ENCODE measurements around the gene LRRC8E. TPM values are rescaled to one million over a fixed set of nuclear protein-coding genes. Genes with fewer than 3 reads are reported as not detected.

The LRRC8E gene
- total RNA-seq, 1 experiment from 2014 or later = 3.0 TPM

DNA sequence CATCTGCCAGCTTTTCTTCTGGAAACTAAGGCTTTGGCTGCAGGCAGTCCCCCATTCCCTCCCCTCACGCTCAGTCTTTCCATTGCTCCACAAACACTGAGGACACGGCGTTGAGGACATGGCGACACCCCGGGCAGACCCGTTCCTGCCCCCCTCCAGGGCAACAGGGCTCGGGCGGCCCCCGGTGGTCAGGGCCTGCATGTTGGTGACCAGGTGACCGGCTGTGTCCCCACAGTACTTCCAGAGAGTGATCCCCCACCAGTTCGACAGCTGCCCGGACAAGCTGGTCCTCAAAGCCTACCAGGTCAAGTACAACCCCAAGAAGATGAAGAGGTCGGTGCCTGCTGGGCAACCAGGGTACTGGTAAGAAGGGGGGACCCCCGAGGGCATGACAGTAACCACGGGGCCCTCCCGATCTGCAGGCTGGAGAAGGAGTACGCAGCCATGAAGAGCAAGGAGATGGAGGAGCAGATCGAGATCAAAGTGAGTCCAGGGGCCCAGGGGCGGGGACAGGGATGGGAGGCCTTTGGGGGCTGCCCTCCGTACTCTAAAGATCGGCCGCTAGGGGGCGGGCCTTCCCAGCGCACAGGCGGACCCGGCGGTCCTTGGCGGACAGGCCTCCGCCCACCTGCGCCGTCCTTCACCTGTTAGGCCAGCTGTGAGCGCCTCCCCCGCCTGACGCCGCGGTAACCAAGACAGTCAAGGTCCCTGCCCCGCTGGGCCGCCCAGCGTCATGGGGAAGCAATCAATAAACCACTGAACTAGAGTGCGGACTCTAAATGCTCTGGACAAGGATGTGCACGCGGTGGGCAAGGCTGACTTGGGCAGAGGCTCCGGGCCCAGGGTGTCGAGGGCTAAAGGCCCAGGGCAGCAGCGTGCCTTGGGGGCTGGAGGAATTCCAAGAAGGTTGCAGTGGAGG is 35.2 kb upstream of the LRRC8E start (continued):
- TF ChIP-seq FOXP1 (CRISPR knock-in tag; IDR thresholded peaks at IDR 0.05; ENCODE audit: borderline replicate concordance) (peak; percentile 72; the same call in 1 of the 2 replicates), ZNF121 (CRISPR knock-in tag; IDR thresholded peaks at IDR 0.05) (no peak)
- TF ChIP-seq, protein P1, sequence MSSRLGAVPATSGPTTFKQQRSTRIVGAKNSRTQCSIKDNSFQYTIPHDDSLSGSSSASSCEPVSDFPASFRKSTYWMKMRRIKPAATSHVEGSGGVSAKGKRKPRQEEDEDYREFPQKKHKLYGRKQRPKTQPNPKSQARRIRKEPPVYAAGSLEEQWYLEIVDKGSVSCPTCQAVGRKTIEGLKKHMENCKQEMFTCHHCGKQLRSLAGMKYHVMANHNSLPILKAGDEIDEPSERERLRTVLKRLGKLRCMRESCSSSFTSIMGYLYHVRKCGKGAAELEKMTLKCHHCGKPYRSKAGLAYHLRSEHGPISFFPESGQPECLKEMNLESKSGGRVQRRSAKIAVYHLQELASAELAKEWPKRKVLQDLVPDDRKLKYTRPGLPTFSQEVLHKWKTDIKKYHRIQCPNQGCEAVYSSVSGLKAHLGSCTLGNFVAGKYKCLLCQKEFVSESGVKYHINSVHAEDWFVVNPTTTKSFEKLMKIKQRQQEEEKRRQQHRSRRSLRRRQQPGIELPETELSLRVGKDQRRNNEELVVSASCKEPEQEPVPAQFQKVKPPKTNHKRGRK (CRISPR knock-in tag; IDR thresholded peaks at IDR 0.05; ENCODE audit: borderline replicate concordance) = no peak

DNA sequence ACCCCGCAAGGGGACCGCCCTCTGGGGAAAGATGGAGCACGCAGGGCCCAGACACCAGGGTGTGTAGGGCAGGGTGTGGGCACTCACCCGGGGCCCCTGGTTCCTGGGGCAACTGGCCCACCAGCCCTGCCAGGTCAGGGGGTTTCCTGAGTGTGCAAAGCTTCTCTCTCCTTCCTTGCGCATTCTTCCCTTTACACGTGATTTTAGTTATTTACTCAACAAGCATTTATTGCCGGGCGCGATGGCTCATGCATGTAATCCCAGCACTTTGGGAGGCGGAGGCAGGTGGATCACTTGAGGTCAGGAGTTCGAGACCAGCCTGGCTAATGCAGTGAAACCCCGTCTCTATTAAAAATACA is 34.6 kb upstream of the LRRC8E start:
- Mint-ChIP-seq H3K9me3 (no peaks in the 10 kb centered on the region), H3K27ac (no peak overlapping the region), H3K4me1 (peaks cover 8% of the 10 kb centered on the region; the same call in 1 of the 2 replicates), H3K36me3 (no peaks in the 10 kb centered on the region), H3K4me3 (peak overlapping the region; percentile 51), H3K27me3 (ENCODE audit: low read depth) (peaks cover 37% of the 10 kb centered on the region)
- TF ChIP-seq, protein P2, sequence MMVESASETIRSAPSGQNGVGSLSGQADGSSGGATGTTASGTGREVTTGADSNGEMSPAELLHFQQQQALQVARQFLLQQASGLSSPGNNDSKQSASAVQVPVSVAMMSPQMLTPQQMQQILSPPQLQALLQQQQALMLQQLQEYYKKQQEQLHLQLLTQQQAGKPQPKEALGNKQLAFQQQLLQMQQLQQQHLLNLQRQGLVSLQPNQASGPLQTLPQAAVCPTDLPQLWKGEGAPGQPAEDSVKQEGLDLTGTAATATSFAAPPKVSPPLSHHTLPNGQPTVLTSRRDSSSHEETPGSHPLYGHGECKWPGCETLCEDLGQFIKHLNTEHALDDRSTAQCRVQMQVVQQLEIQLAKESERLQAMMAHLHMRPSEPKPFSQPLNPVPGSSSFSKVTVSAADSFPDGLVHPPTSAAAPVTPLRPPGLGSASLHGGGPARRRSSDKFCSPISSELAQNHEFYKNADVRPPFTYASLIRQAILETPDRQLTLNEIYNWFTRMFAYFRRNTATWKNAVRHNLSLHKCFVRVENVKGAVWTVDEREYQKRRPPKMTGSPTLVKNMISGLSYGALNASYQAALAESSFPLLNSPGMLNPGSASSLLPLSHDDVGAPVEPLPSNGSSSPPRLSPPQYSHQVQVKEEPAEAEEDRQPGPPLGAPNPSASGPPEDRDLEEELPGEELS (CRISPR knock-in tag; IDR thresholded peaks at IDR 0.05) = no peak
- TF ChIP-seq, protein P3, sequence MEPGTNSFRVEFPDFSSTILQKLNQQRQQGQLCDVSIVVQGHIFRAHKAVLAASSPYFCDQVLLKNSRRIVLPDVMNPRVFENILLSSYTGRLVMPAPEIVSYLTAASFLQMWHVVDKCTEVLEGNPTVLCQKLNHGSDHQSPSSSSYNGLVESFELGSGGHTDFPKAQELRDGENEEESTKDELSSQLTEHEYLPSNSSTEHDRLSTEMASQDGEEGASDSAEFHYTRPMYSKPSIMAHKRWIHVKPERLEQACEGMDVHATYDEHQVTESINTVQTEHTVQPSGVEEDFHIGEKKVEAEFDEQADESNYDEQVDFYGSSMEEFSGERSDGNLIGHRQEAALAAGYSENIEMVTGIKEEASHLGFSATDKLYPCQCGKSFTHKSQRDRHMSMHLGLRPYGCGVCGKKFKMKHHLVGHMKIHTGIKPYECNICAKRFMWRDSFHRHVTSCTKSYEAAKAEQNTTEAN (CRISPR knock-in tag; IDR thresholded peaks at IDR 0.05) = 0 out of 2 replicates have a peak, but pooled peaks have one; percentile 38
- no peak for ATAC-seq
- ChIA-PET POLR2A (interaction anchor here (0.6 to 0.7 kb wide), 2 partner anchors 20 to 50 kb away, joined by 3 to 5 read pairs; partner anchors contain the start of genes MAP2K7 and PRR36), CTCF (interaction anchor here (0.5 to 3.3 kb wide), 26 partner anchors 9 to 215 kb away, joined by 3 to 53 read pairs (median 5); partner anchors contain the start of genes LRRC8E, SNAPC2, TIMM44 and TRAPPC5)
- DNase-seq (ENCODE audit: low spot score) = no peak

DNA sequence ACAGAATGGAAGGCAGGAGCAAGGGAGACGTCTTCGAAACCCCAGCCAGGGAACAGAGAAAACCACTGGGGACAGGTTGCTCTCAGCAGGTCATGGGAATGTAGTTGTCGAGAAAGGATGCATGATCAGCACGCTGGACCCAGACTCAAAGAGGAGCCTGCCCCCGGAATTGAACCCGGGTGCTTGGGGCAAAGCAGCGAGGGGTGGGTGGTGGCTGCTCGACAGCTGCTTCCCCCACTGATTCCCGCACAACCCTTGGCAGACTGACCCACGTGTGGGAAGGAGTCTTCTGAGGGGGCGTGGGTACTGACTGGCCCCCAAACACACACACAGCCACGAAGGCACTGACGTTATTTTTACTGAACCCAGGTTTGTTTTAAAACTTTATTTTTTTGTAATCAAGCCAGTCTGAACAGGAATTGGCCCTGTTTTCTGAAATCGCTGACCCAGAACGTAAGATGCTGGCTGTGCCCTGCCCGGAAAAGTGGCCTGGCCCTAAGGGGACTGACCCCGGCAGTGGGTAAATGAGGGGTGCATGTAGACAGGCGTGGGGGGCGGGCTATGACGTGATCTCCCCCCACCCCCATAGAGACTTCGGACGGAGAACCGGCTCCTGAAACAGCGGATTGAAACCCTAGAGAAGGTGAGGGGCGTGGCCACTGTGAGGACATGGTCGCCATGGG is 32.7 kb upstream of the LRRC8E start:
- ATAC-seq = no peak
- ChIA-PET CTCF (no interaction called here), POLR2A (no interaction called here)
- no peak for DNase-seq (ENCODE audit: low spot score)
- H3K9me3 Mint-ChIP-seq = no peaks in the 10 kb centered on the region
- H3K4me3 Mint-ChIP-seq = no peak overlapping the region
- no peak overlapping the region for H3K27ac Mint-ChIP-seq
- peaks cover 51% of the 10 kb centered on the region for H3K27me3 Mint-ChIP-seq (ENCODE audit: low read depth)
- TF ChIP-seq, protein P4, sequence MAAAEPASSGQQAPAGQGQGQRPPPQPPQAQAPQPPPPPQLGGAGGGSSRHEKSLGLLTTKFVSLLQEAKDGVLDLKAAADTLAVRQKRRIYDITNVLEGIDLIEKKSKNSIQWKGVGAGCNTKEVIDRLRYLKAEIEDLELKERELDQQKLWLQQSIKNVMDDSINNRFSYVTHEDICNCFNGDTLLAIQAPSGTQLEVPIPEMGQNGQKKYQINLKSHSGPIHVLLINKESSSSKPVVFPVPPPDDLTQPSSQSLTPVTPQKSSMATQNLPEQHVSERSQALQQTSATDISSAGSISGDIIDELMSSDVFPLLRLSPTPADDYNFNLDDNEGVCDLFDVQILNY (CRISPR knock-in tag; IDR thresholded peaks at IDR 0.05) = no peak
- H3K36me3 Mint-ChIP-seq = no peaks in the 10 kb centered on the region
- peaks cover 8% of the 10 kb centered on the region for H3K4me1 Mint-ChIP-seq

DNA sequence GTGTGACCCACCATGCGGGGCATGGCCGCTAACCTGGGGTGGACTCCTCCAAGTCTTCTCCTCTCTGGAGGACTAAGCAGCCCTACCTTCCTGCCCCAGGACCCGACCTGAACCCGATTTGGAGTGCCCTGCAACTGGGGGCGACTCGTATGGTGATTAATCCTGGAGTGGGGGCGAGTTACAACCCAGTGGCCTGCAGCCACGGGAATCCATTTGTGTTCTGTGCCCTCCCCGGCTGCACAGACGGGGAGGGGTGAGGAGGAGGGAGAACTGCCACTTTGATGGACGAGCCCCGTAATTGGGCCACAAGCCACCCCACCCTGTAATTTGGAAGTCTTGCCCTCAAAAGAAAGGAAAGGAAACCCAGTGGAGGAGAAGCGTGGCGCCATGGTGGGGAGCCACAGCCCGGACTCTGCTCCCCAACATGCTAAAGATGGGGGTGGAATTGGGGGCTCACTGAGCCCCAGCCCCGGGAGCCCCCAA is 32.2 kb upstream of the LRRC8E start:
- H3K4me3 Mint-ChIP-seq = no peak overlapping the region
- POLR2A ChIA-PET = no interaction called here
- no peaks in the 10 kb centered on the region for H3K36me3 Mint-ChIP-seq
- H3K4me1 Mint-ChIP-seq = peaks cover 12% of the 10 kb centered on the region
- no peaks in the 10 kb centered on the region for H3K9me3 Mint-ChIP-seq
- H3K27me3 Mint-ChIP-seq (ENCODE audit: low read depth) = peaks cover 57% of the 10 kb centered on the region
- no peak for ATAC-seq
- CTCF ChIA-PET = interaction anchor here (0.6 to 3.1 kb wide), 4 partner anchors 13 to 662 kb away, joined by 3 to 65 read pairs (median 17); no protein-coding TSS in a partner anchor
- no peak for DNase-seq (ENCODE audit: low spot score)
- H3K27ac Mint-ChIP-seq = no peak overlapping the region
- TF ChIP-seq TEAD4 (CRISPR knock-in tag; IDR thresholded peaks at IDR 0.05) (no peak), ZNF317 (CRISPR knock-in tag; IDR thresholded peaks at IDR 0.05; ENCODE audit: borderline replicate concordance, low read depth) (no peak), NFE2L1 (CRISPR knock-in tag; IDR thresholded peaks at IDR 0.05) (no peak)
- TF ChIP-seq, protein P5, sequence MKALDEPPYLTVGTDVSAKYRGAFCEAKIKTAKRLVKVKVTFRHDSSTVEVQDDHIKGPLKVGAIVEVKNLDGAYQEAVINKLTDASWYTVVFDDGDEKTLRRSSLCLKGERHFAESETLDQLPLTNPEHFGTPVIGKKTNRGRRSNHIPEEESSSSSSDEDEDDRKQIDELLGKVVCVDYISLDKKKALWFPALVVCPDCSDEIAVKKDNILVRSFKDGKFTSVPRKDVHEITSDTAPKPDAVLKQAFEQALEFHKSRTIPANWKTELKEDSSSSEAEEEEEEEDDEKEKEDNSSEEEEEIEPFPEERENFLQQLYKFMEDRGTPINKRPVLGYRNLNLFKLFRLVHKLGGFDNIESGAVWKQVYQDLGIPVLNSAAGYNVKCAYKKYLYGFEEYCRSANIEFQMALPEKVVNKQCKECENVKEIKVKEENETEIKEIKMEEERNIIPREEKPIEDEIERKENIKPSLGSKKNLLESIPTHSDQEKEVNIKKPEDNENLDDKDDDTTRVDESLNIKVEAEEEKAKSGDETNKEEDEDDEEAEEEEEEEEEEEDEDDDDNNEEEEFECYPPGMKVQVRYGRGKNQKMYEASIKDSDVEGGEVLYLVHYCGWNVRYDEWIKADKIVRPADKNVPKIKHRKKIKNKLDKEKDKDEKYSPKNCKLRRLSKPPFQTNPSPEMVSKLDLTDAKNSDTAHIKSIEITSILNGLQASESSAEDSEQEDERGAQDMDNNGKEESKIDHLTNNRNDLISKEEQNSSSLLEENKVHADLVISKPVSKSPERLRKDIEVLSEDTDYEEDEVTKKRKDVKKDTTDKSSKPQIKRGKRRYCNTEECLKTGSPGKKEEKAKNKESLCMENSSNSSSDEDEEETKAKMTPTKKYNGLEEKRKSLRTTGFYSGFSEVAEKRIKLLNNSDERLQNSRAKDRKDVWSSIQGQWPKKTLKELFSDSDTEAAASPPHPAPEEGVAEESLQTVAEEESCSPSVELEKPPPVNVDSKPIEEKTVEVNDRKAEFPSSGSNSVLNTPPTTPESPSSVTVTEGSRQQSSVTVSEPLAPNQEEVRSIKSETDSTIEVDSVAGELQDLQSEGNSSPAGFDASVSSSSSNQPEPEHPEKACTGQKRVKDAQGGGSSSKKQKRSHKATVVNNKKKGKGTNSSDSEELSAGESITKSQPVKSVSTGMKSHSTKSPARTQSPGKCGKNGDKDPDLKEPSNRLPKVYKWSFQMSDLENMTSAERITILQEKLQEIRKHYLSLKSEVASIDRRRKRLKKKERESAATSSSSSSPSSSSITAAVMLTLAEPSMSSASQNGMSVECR (CRISPR knock-in tag; IDR thresholded peaks at IDR 0.05; ENCODE audit: borderline replicate concordance) = no peak
- TF ChIP-seq, protein P6, sequence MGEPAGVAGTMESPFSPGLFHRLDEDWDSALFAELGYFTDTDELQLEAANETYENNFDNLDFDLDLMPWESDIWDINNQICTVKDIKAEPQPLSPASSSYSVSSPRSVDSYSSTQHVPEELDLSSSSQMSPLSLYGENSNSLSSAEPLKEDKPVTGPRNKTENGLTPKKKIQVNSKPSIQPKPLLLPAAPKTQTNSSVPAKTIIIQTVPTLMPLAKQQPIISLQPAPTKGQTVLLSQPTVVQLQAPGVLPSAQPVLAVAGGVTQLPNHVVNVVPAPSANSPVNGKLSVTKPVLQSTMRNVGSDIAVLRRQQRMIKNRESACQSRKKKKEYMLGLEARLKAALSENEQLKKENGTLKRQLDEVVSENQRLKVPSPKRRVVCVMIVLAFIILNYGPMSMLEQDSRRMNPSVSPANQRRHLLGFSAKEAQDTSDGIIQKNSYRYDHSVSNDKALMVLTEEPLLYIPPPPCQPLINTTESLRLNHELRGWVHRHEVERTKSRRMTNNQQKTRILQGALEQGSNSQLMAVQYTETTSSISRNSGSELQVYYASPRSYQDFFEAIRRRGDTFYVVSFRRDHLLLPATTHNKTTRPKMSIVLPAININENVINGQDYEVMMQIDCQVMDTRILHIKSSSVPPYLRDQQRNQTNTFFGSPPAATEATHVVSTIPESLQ (CRISPR knock-in tag; IDR thresholded peaks at IDR 0.05) = no peak
- TF ChIP-seq, protein P7, sequence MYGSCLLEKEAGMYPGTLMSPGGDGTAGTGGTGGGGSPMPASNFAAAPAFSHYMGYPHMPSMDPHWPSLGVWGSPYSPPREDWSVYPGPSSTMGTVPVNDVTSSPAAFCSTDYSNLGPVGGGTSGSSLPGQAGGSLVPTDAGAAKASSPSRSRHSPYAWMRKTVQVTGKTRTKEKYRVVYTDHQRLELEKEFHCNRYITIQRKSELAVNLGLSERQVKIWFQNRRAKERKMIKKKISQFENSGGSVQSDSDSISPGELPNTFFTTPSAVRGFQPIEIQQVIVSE (CRISPR knock-in tag; IDR thresholded peaks at IDR 0.05; ENCODE audit: borderline replicate concordance) = no peak

Data from WTC11 (cell line).